B cell (primary cell): ENCODE data around the gene CRTAP. TPM values are rescaled to one million over a fixed set of nuclear protein-coding genes. Genes with fewer than 3 reads are reported as not detected.

ENCODE experiments used
- ATAC-seq: fragments of 200-7000 bp; cut with Tn5 transposase; one replicate; pipeline ENCODE4 v1.10.0; 2021; ENCODE audit warnings: low read depth, mild to moderate bottlenecking, moderate number of reproducible peaks, moderate library complexity
- CTCF ChIA-PET: fragments of 350-600 bp; sonication (Branson Sonifier 250); formaldehyde crosslinking; loops from one replicate; lab custom pipeline; 2021; ENCODE audit warnings: antibody characterized with exemption, inconsistent platforms; lab: Charles Lee
- POLR2A ChIA-PET: fragments of 350-600 bp; sonication (Branson Sonifier 250); formaldehyde crosslinking; loops from one replicate; lab custom pipeline; 2021; ENCODE audit warnings: antibody characterized with exemption; lab: Charles Lee
- DNase-seq: peaks from one replicate; pipeline ENCODE4 v3.0.0; 2013
- H2AFZ ChIP-seq: 2 replicates; pipeline ENCODE4 v1.6.1; 2012; ENCODE audit warnings: mild to moderate bottlenecking, low read depth, low read length; ENCODE audit not compliant: insufficient read depth, poor library complexity, severe bottlenecking
- H3K27ac ChIP-seq, 2 donors: 1 replicate in 1 of 2; 2 replicates in 1 of 2; pipeline ENCODE4 v1.5.1; 2012 to 2013; ENCODE audit warnings: low read length in 2 of 2, mild to moderate bottlenecking in 2 of 2, moderate library complexity in 1 of 2
- H3K27me3 ChIP-seq, 4 experiments: fragments of 200-600 bp in 1 of 4; sonication (generic) in 1 of 4; replicated peaks in 1 of 4; 1 replicate in 2 of 4; 2 replicates in 2 of 4; pipeline versions ENCODE4 v1.6.1 to v1.7.0; 2013 to 2016; ENCODE audit warnings: low read length in 3 of 4, mild to moderate bottlenecking in 2 of 4, mixed read lengths in 1 of 4, moderate library complexity in 1 of 4; ENCODE audit not compliant: insufficient read depth in 4 of 4, control insufficient read depth in 3 of 4; ENCODE audit errors: control extremely low read depth in 1 of 4
- H3K36me3 ChIP-seq, 2 experiments: replicated peaks in 1 of 2; 1 replicate in 1 of 2; 2 replicates in 1 of 2; pipeline versions ENCODE4 v1.6.1 to v1.7.1; 2013; ENCODE audit warnings: low read length in 1 of 2; ENCODE audit not compliant: insufficient read depth in 2 of 2, control insufficient read depth in 1 of 2; ENCODE audit errors: control extremely low read depth in 1 of 2, extremely low read depth in 1 of 2
- H3K4me1 ChIP-seq, 2 donors: fragments of 200-600 bp in 1 of 2; sonication (generic) in 1 of 2; 1 replicate in 1 of 2; 2 replicates in 1 of 2; pipeline versions ENCODE4 v1.5.1 to v1.6.1; 2013 to 2017; ENCODE audit warnings: low read length in 2 of 2; ENCODE audit not compliant: control insufficient read depth in 2 of 2, insufficient read depth in 2 of 2
- H3K4me2 ChIP-seq: replicated peaks from 2 replicates; pipeline ENCODE3; 2012; ENCODE audit warnings: mild to moderate bottlenecking, low read depth, low read length; ENCODE audit not compliant: poor library complexity, severe bottlenecking
- H3K4me3 ChIP-seq, 5 experiments: fragments of 200-600 bp in 1 of 5; sonication (generic) in 1 of 5; 1 replicate in 3 of 5; 2 replicates in 2 of 5; pipeline versions ENCODE4 v1.5.1 to v1.7.0; 2011 to 2016; ENCODE audit warnings: low read length in 4 of 5, mild to moderate bottlenecking in 4 of 5, low read depth in 2 of 5, control low read depth in 1 of 5, moderate library complexity in 1 of 5; ENCODE audit not compliant: insufficient read depth in 1 of 5; ENCODE audit errors: control extremely low read depth in 1 of 5, extremely low read depth in 1 of 5
- H3K79me2 ChIP-seq: fragments of 200-600 bp; sonication (generic); one replicate; pipeline ENCODE4 v1.6.0; 2016; ENCODE audit warnings: low read length; ENCODE audit not compliant: control insufficient read depth, insufficient read depth
- H3K9ac ChIP-seq: fragments of 200-600 bp; sonication (generic); 2 replicates; pipeline ENCODE4 v1.6.1; 2017; ENCODE audit warnings: mild to moderate bottlenecking, low read length, moderate library complexity
- H3K9me3 ChIP-seq, 3 donors: one replicate each; pipeline versions ENCODE4 v1.6.1 to v1.7.1; 2013; ENCODE audit warnings: low read length in 2 of 3; ENCODE audit not compliant: control insufficient read depth in 2 of 3, insufficient read depth in 1 of 3; ENCODE audit errors: control extremely low read depth in 1 of 3
- H4K20me1 ChIP-seq: 2 replicates; pipeline ENCODE4 v1.6.0; 2012; ENCODE audit warnings: mild to moderate bottlenecking, low read length; ENCODE audit not compliant: insufficient read depth, control insufficient read depth, poor library complexity, severe bottlenecking
- H3K27ac Mint-ChIP-seq: one replicate; pipeline ENCODE4 v1.8.0; 2021; ENCODE audit warnings: mixed read lengths
- H3K27me3 Mint-ChIP-seq: one replicate; pipeline ENCODE4 v1.8.0; 2021; ENCODE audit warnings: mixed read lengths
- H3K4me1 Mint-ChIP-seq: one replicate; pipeline ENCODE4 v1.8.0; 2021; ENCODE audit warnings: mixed read lengths
- H3K4me3 Mint-ChIP-seq: one replicate; pipeline ENCODE4 v1.8.0; 2021; ENCODE audit warnings: mixed read lengths
- H3K9me3 Mint-ChIP-seq: one replicate; pipeline ENCODE4 v1.8.0; 2022; ENCODE audit warnings: mixed read lengths; ENCODE audit not compliant: insufficient read depth
- CTCF ChIP-seq: fragments of 200-600 bp; IDR thresholded peaks from one replicate; pipeline ENCODE4 v1.8.0; 2022; ENCODE audit warnings: antibody characterized with exemption, mild to moderate bottlenecking
- EZH2 ChIP-seq: IDR thresholded peaks from 2 replicates; pipeline ENCODE4 v1.6.1; 2012; ENCODE audit warnings: borderline replicate concordance, low read depth, mild to moderate bottlenecking, moderate library complexity, low read length; ENCODE audit not compliant: insufficient read depth, poor library complexity, severe bottlenecking
- WGBS: methylation state at CpG from one replicate; pipeline ENCODE4 v1.1.5; 2013; ENCODE audit warnings: missing lambda C conversion rate; ENCODE audit not compliant: insufficient coverage; 5-methylcytosine and 5-hydroxymethylcytosine counted together
- intact Hi-C: fragments of 100-400 bp; cut with micrococcal nuclease; formaldehyde crosslinking; loops from one replicate; pipeline ENCODE4 v1.10.0; 2022
- polyA plus RNA-seq: library from polyadenylated mRNA; depleted of rRNA; stranded (reverse); fragments of >200 nt; gene quantifications from 2 replicates; pipeline ENCODE4 v1.2.3, GENCODE V29; 2012
- total RNA-seq, 2 donors: library from RNA; stranded (reverse); fragments of 120-200 nt in 1 of 2; gene quantifications; 1 replicate in 1 of 2; 2 replicates in 1 of 2; pipeline versions ENCODE4 v1.2.3 to v1.2.4, GENCODE V29; 2013 to 2022

The CRTAP gene
- total and polyA plus RNA-seq, 2 donors (not counting 1 experiment from before 2014, with no cell fraction given), result 20.3 to 55.0 TPM

- CTCF ChIA-PET, result no interaction called here
- H3K27me3 ChIP-seq, result no peaks in the 10 kb centered on the region
- TF ChIP-seq CTCF, result no peak
- TF ChIP-seq EZH2, result no peak
- no peak overlapping the region for H3K4me2 ChIP-seq
- no peaks in the 10 kb centered on the region for H3K36me3 ChIP-seq
- Mint-ChIP-seq H3K4me3 (no peak overlapping the region), H3K27me3 (peaks cover 4% of the 10 kb centered on the region), H3K4me1 (peaks cover 3% of the 10 kb centered on the region), H3K9me3 (peaks cover under 1% of the 10 kb centered on the region), H3K27ac (no peak overlapping the region)
- H3K9ac ChIP-seq, result no peak overlapping the region
- POLR2A ChIA-PET, result no interaction called here
- H4K20me1 ChIP-seq, result no peaks in the 10 kb centered on the region
- ATAC-seq (no peak), DNase-seq (no peak)
- no peak overlapping the region for H2AFZ ChIP-seq
- H3K9me3 ChIP-seq, result peaks cover 0 to 6% (median 5%) of the 10 kb centered on the region in 3 donors
- WGBS, result no CpG with 5 or more reads among the region's 4 CpGs
- H3K4me3 ChIP-seq, result no peak overlapping the region
- no peaks in the 10 kb centered on the region for H3K4me1 ChIP-seq
- H3K27ac ChIP-seq, result no peak overlapping the region
- no peaks in the 10 kb centered on the region for H3K79me2 ChIP-seq
- intact Hi-C loops, result no loop called here
Measured at GRCh38 chr3:33174095-33174494, 60.3 kb downstream of the CRTAP start.

- over 99% methylated on average over 15 of the region's 19 CpGs for WGBS
- CTCF ChIA-PET, result no interaction called here
- Mint-ChIP-seq H3K27me3 (peaks cover 4% of the 10 kb centered on the region), H3K4me3 (no peak overlapping the region), H3K4me1 (peaks cover 3% of the 10 kb centered on the region), H3K27ac (no peak overlapping the region), H3K9me3 (peaks cover 7% of the 10 kb centered on the region)
- no peak overlapping the region for H2AFZ ChIP-seq
- no peak overlapping the region for H3K4me3 ChIP-seq
- H3K79me2 ChIP-seq, result no peaks in the 10 kb centered on the region
- no peak overlapping the region for H3K9ac ChIP-seq
- no peak for DNase-seq
- no peak for ATAC-seq
- no peaks in the 10 kb centered on the region for H3K36me3 ChIP-seq
- H3K4me1 ChIP-seq, result no peaks in the 10 kb centered on the region
- TF ChIP-seq CTCF, result no peak
- no peak for TF ChIP-seq EZH2
- H4K20me1 ChIP-seq, result no peaks in the 10 kb centered on the region
- POLR2A ChIA-PET, result no interaction called here
- intact Hi-C loops, result no loop called here
- H3K4me2 ChIP-seq, result no peak overlapping the region
- H3K9me3 ChIP-seq, result peaks cover 1 to 9% (median 6%) of the 10 kb centered on the region in 3 donors
- H3K27me3 ChIP-seq, result no peaks in the 10 kb centered on the region
- H3K27ac ChIP-seq, result no peak overlapping the region
Measured at GRCh38 chr3:33174711-33175414, 61.0 kb downstream of the CRTAP start.
